ENCODE measurements around the gene SLC9A9.

Gene SLC9A9

GRCh38 chr3:143514874-143515273 is 333.4 kb downstream of the SLC9A9 start:
- no peak overlapping the region for H3K27ac ChIP-seq
- H3K27me3 ChIP-seq (replicated peaks), result no peaks in the 10 kb centered on the region
- no peak for TF ChIP-seq CTCF (IDR thresholded peaks at IDR 0.05; ENCODE audit: low read depth, low read length, missing control alignments)
- no peak for DNase-seq
- H3K36me3 ChIP-seq (replicated peaks), result no peaks in the 10 kb centered on the region
- in situ Hi-C loops (cut with HindIII; ENCODE audit: low pct_ligation_motif_present, low sequenced_read_pairs), result no loop called here
- no peak overlapping the region for H3K4me3 ChIP-seq (ENCODE audit: low read depth, low read length)

GRCh38 chr3:143514109-143514508 is 334.2 kb downstream of the SLC9A9 start:
- no peak overlapping the region for H3K4me3 ChIP-seq (ENCODE audit: low read depth, low read length)
- in situ Hi-C loops (cut with HindIII; ENCODE audit: low pct_ligation_motif_present, low sequenced_read_pairs), result no loop called here
- DNase-seq, result no peak

GRCh38 chr3:143511174-143511879 is 336.9 kb downstream of the SLC9A9 start:
- Histone ChIP-seq H3K27me3 (replicated peaks) (no peaks in the 10 kb centered on the region), H3K4me3 (ENCODE audit: low read depth, low read length) (no peak overlapping the region), H3K36me3 (replicated peaks) (no peaks in the 10 kb centered on the region), H3K27ac (no peak overlapping the region)
- TF ChIP-seq CTCF (IDR thresholded peaks at IDR 0.05; ENCODE audit: low read depth, low read length, missing control alignments), result no peak
- no peak for DNase-seq
- in situ Hi-C loops (cut with HindIII; ENCODE audit: low pct_ligation_motif_present, low sequenced_read_pairs), result no loop called here

More at GRCh38 chr3:143514109-143514508, 334.2 kb downstream of the SLC9A9 start:
- TF ChIP-seq CTCF (IDR thresholded peaks at IDR 0.05; ENCODE audit: low read depth, low read length, missing control alignments), result no peak
- Histone ChIP-seq H3K36me3 (replicated peaks) (no peaks in the 10 kb centered on the region), H3K27me3 (replicated peaks) (no peaks in the 10 kb centered on the region), H3K27ac (no peak overlapping the region)

- no peak for TF ChIP-seq CTCF (IDR thresholded peaks at IDR 0.05; ENCODE audit: low read depth, low read length, missing control alignments)
- in situ Hi-C loops (cut with HindIII; ENCODE audit: low pct_ligation_motif_present, low sequenced_read_pairs), result no loop called here
- Histone ChIP-seq H3K4me3 (ENCODE audit: low read depth, low read length) (no peak overlapping the region), H3K27me3 (replicated peaks) (no peaks in the 10 kb centered on the region), H3K36me3 (replicated peaks) (no peaks in the 10 kb centered on the region), H3K27ac (no peak overlapping the region)
- no peak for DNase-seq
Measured at GRCh38 chr3:143510601-143511000, 337.7 kb downstream of the SLC9A9 start.

GRCh38 chr3:143507735-143508580 is 340.3 kb downstream of the SLC9A9 start:
- in situ Hi-C loops (cut with HindIII; ENCODE audit: low pct_ligation_motif_present, low sequenced_read_pairs), result no loop called here
- H3K27ac ChIP-seq, result peak overlapping the region; percentile 73
- H3K27me3 ChIP-seq (replicated peaks), result no peaks in the 10 kb centered on the region
- H3K36me3 ChIP-seq (replicated peaks), result no peaks in the 10 kb centered on the region
- TF ChIP-seq CTCF (IDR thresholded peaks at IDR 0.05; ENCODE audit: low read depth, low read length, missing control alignments), result no peak
- no peak overlapping the region for H3K4me3 ChIP-seq (ENCODE audit: low read depth, low read length)
- peak; percentile 85 for DNase-seq
